ENCODE results near the gene RSPO4. TPM values are rescaled to one million over a fixed set of nuclear protein-coding genes. Genes with fewer than 3 reads are reported as not detected.

The RSPO4 gene
- total and polyA plus RNA-seq, 2 experiments from 2014 or later: 1.7 TPM; not detected in 1

DNA sequence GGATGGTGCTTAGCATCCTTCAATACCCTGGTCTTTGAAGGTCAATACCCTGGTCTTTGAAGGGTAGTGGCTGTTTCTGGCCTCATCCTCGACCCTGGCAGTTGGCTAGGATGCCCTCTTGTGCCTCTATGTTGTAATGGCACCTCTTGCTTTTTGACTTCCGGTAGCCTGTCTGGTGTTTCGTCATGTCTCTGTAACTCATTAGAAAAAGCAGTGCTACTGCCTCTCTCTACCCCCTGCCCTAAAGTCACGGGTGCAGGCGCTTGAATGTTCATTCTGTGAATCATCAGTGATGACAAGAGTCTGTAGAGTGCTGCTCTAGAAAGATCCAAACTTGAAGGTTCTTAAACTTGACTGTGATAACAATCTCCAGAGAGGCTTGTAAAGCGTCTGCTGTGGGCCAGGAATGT is 28.3 kb downstream of the RSPO4 start:
- no peaks in the 10 kb centered on the region for H3K9me2 ChIP-seq (ENCODE audit: insufficient read depth)
- H3K9me3 ChIP-seq (ENCODE audit: low read depth): no peaks in the 10 kb centered on the region
- in situ Hi-C loops (cut with MboI): no loop called here
- DNase-seq: peak; percentile 89
- H2AFZ ChIP-seq: peak overlapping the region; percentile 25
- H4K20me1 ChIP-seq (ENCODE audit: insufficient read depth): no peaks in the 10 kb centered on the region; the same call in 1 of the 2 replicates
- no peak overlapping the region for H3K27ac ChIP-seq
- H3K79me2 ChIP-seq (ENCODE audit: insufficient read depth): no peaks in the 10 kb centered on the region
- WGBS, 2 experiments (ENCODE audit: low coverage in 1 of 2, low lambda C conversion rate in 2 of 2, missing lambda C conversion rate in 2 of 2): 2 to 3% methylated on average over 6 of the region's 6 CpGs
- no peak overlapping the region for H3K9ac ChIP-seq
- 0 out of 2 replicates have a peak, but pooled peaks cover 6% of the 10 kb centered on the region for H3K27me3 ChIP-seq (replicated peaks; ENCODE audit: insufficient read depth)
- no peaks in the 10 kb centered on the region for H3F3A ChIP-seq (ENCODE audit: insufficient read depth)
- peak overlapping the region; percentile 18 for H3K4me2 ChIP-seq (ENCODE audit: unreplicated experiment)
- H3K36me3 ChIP-seq (ENCODE audit: low read depth): no peaks in the 10 kb centered on the region
- peaks cover 6% of the 10 kb centered on the region; the same call in 1 of the 2 replicates for H3K4me1 ChIP-seq (ENCODE audit: insufficient read depth)
- no peak for TF ChIP-seq EZH2phosphoT487 (IDR thresholded peaks at IDR 0.05; ENCODE audit: insufficient read depth, low read depth)
- TF ChIP-seq EZH2 (IDR thresholded peaks at IDR 0.05; ENCODE audit: insufficient read depth, poor library complexity, severe bottlenecking): no peak
- H3K4me3 ChIP-seq: no peak overlapping the region

DNA sequence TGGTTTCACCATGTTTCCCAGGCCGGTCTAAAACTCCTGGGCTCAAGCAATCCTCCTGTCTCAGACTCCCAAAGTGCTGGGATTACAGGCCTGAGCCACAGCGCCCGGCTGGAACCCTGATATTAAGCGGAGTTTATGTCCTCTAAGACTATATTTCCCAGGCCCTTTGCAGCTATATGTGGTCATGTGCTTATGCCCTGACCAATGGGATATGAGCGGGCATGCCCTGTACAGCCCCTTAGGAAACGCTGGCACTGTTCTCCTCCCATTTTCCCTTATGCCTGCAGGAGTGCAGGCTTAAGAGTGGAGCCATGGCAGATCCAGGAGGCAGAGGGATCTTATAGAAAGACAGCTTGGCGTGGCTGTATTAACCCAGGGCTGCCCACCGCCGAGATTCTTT is 29.9 kb downstream of the RSPO4 start:
- Histone ChIP-seq H3K9ac (no peak overlapping the region), H3K27ac (no peak overlapping the region), H3K9me2 (ENCODE audit: insufficient read depth) (no peaks in the 10 kb centered on the region), H3K27me3 (replicated peaks; ENCODE audit: insufficient read depth) (0 out of 2 replicates have a peak, but pooled peaks cover 6% of the 10 kb centered on the region), H3K4me3 (no peak overlapping the region), H2AFZ (no peak overlapping the region), H3K4me1 (ENCODE audit: insufficient read depth) (peaks cover 6% of the 10 kb centered on the region; the same call in 1 of the 2 replicates), H3K36me3 (ENCODE audit: low read depth) (no peaks in the 10 kb centered on the region), H4K20me1 (ENCODE audit: insufficient read depth) (no peaks in the 10 kb centered on the region; the same call in 1 of the 2 replicates), H3F3A (ENCODE audit: insufficient read depth) (no peaks in the 10 kb centered on the region), H3K9me3 (ENCODE audit: low read depth) (no peaks in the 10 kb centered on the region), H3K4me2 (ENCODE audit: unreplicated experiment) (no peak overlapping the region), H3K79me2 (ENCODE audit: insufficient read depth) (no peaks in the 10 kb centered on the region)
- no peak for TF ChIP-seq EZH2phosphoT487 (IDR thresholded peaks at IDR 0.05; ENCODE audit: insufficient read depth, low read depth)
- no peak for TF ChIP-seq EZH2 (IDR thresholded peaks at IDR 0.05; ENCODE audit: insufficient read depth, poor library complexity, severe bottlenecking)
- WGBS, 2 experiments (ENCODE audit: low coverage in 1 of 2, low lambda C conversion rate in 2 of 2, missing lambda C conversion rate in 2 of 2): 80 to 82% methylated on average over 9 of the region's 9 CpGs
- in situ Hi-C loops (cut with MboI): no loop called here
- DNase-seq: no peak

DNA sequence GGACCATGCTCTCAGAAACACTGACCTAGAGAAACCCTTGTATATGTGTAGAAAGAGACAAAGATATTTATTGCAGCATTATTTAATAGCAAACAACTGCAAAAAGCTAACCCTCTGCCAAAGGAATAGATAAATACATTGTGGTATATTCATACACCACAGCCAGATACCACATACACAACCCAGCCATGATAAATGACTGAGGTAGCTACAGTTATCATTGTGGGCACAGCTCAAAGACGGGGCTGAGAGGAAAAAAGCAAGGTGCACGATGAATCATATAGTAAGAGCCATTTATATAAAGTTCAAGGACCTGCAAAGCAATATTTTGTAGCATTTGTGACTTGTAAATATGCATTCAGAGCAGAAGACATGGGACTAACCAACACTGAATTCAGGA is 30.8 kb downstream of the RSPO4 start:
- no peak overlapping the region for H3K27ac ChIP-seq
- in situ Hi-C loops (cut with MboI): no loop called here
- no peak overlapping the region for H3K9ac ChIP-seq
- no peaks in the 10 kb centered on the region for H3K79me2 ChIP-seq (ENCODE audit: insufficient read depth)
- H2AFZ ChIP-seq: no peak overlapping the region
- 0 out of 2 replicates have a peak, but pooled peaks cover 6% of the 10 kb centered on the region for H3K27me3 ChIP-seq (replicated peaks; ENCODE audit: insufficient read depth)
- no peaks in the 10 kb centered on the region; the same call in 1 of the 2 replicates for H4K20me1 ChIP-seq (ENCODE audit: insufficient read depth)
- no peaks in the 10 kb centered on the region for H3F3A ChIP-seq (ENCODE audit: insufficient read depth)
- no peak overlapping the region for H3K4me3 ChIP-seq
- H3K9me3 ChIP-seq (ENCODE audit: low read depth): no peaks in the 10 kb centered on the region
- no peak for TF ChIP-seq EZH2phosphoT487 (IDR thresholded peaks at IDR 0.05; ENCODE audit: insufficient read depth, low read depth)
- no peak for TF ChIP-seq EZH2 (IDR thresholded peaks at IDR 0.05; ENCODE audit: insufficient read depth, poor library complexity, severe bottlenecking)
- no peaks in the 10 kb centered on the region for H3K9me2 ChIP-seq (ENCODE audit: insufficient read depth)
- no peak overlapping the region for H3K4me2 ChIP-seq (ENCODE audit: unreplicated experiment)
- no peak for DNase-seq
- peaks cover 6% of the 10 kb centered on the region; the same call in 1 of the 2 replicates for H3K4me1 ChIP-seq (ENCODE audit: insufficient read depth)
- 69 to 73% methylated on average over 2 of the region's 2 CpGs for WGBS, 2 experiments (ENCODE audit: low coverage in 1 of 2, low lambda C conversion rate in 2 of 2, missing lambda C conversion rate in 2 of 2)
- H3K36me3 ChIP-seq (ENCODE audit: low read depth): no peaks in the 10 kb centered on the region

DNA sequence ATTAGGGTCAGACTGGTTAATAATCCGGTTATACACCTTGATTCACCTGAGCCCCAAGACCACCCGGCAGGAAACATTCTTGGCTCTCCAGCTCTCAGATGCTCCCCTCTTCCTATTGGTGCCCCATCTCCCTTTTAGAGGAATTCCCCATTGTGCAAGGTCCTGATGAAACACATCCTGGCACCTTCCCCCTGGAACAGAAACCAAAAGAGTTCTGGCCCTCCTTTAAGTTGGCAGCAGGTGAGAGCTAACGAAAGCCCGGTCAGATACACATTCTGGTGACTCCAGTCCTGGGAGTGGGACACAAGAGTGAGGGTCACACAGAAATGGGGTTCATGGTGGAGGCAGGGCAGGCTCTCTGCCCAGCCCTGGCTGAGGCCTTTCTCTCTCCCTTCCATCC is 32.2 kb downstream of the RSPO4 start:
- no peak overlapping the region for H2AFZ ChIP-seq
- H3F3A ChIP-seq (ENCODE audit: insufficient read depth): no peaks in the 10 kb centered on the region
- H3K27me3 ChIP-seq (replicated peaks; ENCODE audit: insufficient read depth): 0 out of 2 replicates have a peak, but pooled peaks cover 6% of the 10 kb centered on the region
- H3K4me3 ChIP-seq: no peak overlapping the region
- no peaks in the 10 kb centered on the region for H3K9me2 ChIP-seq (ENCODE audit: insufficient read depth)
- H3K9ac ChIP-seq: no peak overlapping the region
- H3K4me1 ChIP-seq (ENCODE audit: insufficient read depth): peaks cover 6% of the 10 kb centered on the region; the same call in 1 of the 2 replicates
- peak; percentile 11 for DNase-seq
- in situ Hi-C loops (cut with MboI): no loop called here
- no peaks in the 10 kb centered on the region for H3K79me2 ChIP-seq (ENCODE audit: insufficient read depth)
- H3K9me3 ChIP-seq (ENCODE audit: low read depth): no peaks in the 10 kb centered on the region
- TF ChIP-seq EZH2phosphoT487 (IDR thresholded peaks at IDR 0.05; ENCODE audit: insufficient read depth, low read depth): no peak
- no peak for TF ChIP-seq EZH2 (IDR thresholded peaks at IDR 0.05; ENCODE audit: insufficient read depth, poor library complexity, severe bottlenecking)
- H3K36me3 ChIP-seq (ENCODE audit: low read depth): no peaks in the 10 kb centered on the region
- no peak overlapping the region for H3K4me2 ChIP-seq (ENCODE audit: unreplicated experiment)
- no peak overlapping the region for H3K27ac ChIP-seq
- H4K20me1 ChIP-seq (ENCODE audit: insufficient read depth): no peaks in the 10 kb centered on the region
- 51 to 54% methylated on average over 4 of the region's 4 CpGs for WGBS, 2 experiments (ENCODE audit: low coverage in 1 of 2, low lambda C conversion rate in 2 of 2, missing lambda C conversion rate in 2 of 2)

Data from GM23248 (cell line).